ENCODE measurements around the gene CLEC12A.

CLEC12A gene

GRCh38 chr12:9928607-9929006, 42.6 kb upstream of the CLEC12A start:
- Histone ChIP-seq H3K79me2 (ENCODE audit: insufficient read depth, low read depth) (no peaks in the 10 kb centered on the region), H3K27me3 (ENCODE audit: insufficient read depth, low read depth) (no peaks in the 10 kb centered on the region), H3K4me2 (no peak overlapping the region), H3K4me1 (ENCODE audit: low read depth, poor library complexity, severe bottlenecking) (peaks cover 21% of the 10 kb centered on the region), H3K27ac (no peak overlapping the region), H2AFZ (ENCODE audit: low read depth) (no peak overlapping the region), H3K9ac (no peak overlapping the region), H4K20me1 (ENCODE audit: insufficient read depth) (no peaks in the 10 kb centered on the region), H3K4me3 (IDR thresholded peaks at IDR 0.05; ENCODE audit: insufficient read depth, low read depth, low read length) (no peak overlapping the region), H3K36me3 (ENCODE audit: insufficient read depth) (no peaks in the 10 kb centered on the region)
- no peak for TF ChIP-seq CTCF (conservative IDR thresholded peaks at IDR 0.05; ENCODE audit: low read depth, low read length)

- H3K4me2 ChIP-seq = no peak overlapping the region
- no peaks in the 10 kb centered on the region for H4K20me1 ChIP-seq (ENCODE audit: insufficient read depth)
- H2AFZ ChIP-seq (ENCODE audit: low read depth) = no peak overlapping the region
- no peak for TF ChIP-seq CTCF (conservative IDR thresholded peaks at IDR 0.05; ENCODE audit: low read depth, low read length)
- no peaks in the 10 kb centered on the region for H3K27me3 ChIP-seq (ENCODE audit: insufficient read depth, low read depth)
- no peak overlapping the region for H3K27ac ChIP-seq
- no peaks in the 10 kb centered on the region for H3K79me2 ChIP-seq (ENCODE audit: insufficient read depth, low read depth)
- H3K9ac ChIP-seq = no peak overlapping the region
- H3K4me3 ChIP-seq (IDR thresholded peaks at IDR 0.05; ENCODE audit: insufficient read depth, low read depth, low read length) = no peak overlapping the region
- H3K36me3 ChIP-seq (ENCODE audit: insufficient read depth) = no peaks in the 10 kb centered on the region
- peaks cover 15% of the 10 kb centered on the region for H3K4me1 ChIP-seq (ENCODE audit: low read depth, poor library complexity, severe bottlenecking)
These were observed 40.0 kb upstream of the CLEC12A start for GRCh38 chr12:9931245-9931644.

- Histone ChIP-seq H3K4me2 (no peak within 1 kb of the TSS), H3K4me1 (ENCODE audit: low read depth, poor library complexity, severe bottlenecking) (peaks cover 15% of the 10 kb centered on the region), H3K79me2 (ENCODE audit: insufficient read depth, low read depth) (no peaks in the 10 kb centered on the region), H3K9ac (no peak within 1 kb of the TSS), H3K36me3 (ENCODE audit: insufficient read depth) (no peaks in the 10 kb centered on the region), H4K20me1 (ENCODE audit: insufficient read depth) (no peaks in the 10 kb centered on the region), H3K4me3 (IDR thresholded peaks at IDR 0.05; ENCODE audit: insufficient read depth, low read depth, low read length) (no peak within 1 kb of the TSS), H3K27me3 (ENCODE audit: insufficient read depth, low read depth) (no peaks in the 10 kb centered on the region), H2AFZ (ENCODE audit: low read depth) (no peak within 1 kb of the TSS), H3K27ac (no peak within 1 kb of the TSS)
- no peak for TF ChIP-seq CTCF (conservative IDR thresholded peaks at IDR 0.05; ENCODE audit: low read depth, low read length)
These were observed 38.9 kb upstream of the CLEC12A start, which contains the start of gene CLEC2A for GRCh38 chr12:9932270-9932669. Gene CLEC2A (minus strand): TSS chr12:9932370. CDS start chr12:9932329, 41 bp downstream.

- Histone ChIP-seq H3K4me1 (ENCODE audit: low read depth, poor library complexity, severe bottlenecking) (no peaks in the 10 kb centered on the region), H3K27ac (no peak overlapping the region), H3K9ac (no peak overlapping the region), H2AFZ (ENCODE audit: low read depth) (no peak overlapping the region), H3K79me2 (ENCODE audit: insufficient read depth, low read depth) (no peaks in the 10 kb centered on the region), H4K20me1 (ENCODE audit: insufficient read depth) (no peaks in the 10 kb centered on the region), H3K36me3 (ENCODE audit: insufficient read depth) (no peaks in the 10 kb centered on the region), H3K27me3 (ENCODE audit: insufficient read depth, low read depth) (no peaks in the 10 kb centered on the region), H3K4me2 (no peak overlapping the region), H3K4me3 (IDR thresholded peaks at IDR 0.05; ENCODE audit: insufficient read depth, low read depth, low read length) (no peak overlapping the region)
- no peak for TF ChIP-seq CTCF (conservative IDR thresholded peaks at IDR 0.05; ENCODE audit: low read depth, low read length)
These were observed 37.3 kb upstream of the CLEC12A start for GRCh38 chr12:9933958-9934357.

All from KMS-11 (cell line).